PC-9 (cell line): ENCODE measurements around the gene TRIM43.
"Not testable (repeated sequence)": the region's sequence is repeated elsewhere in the genome, so short reads cannot be mapped to it uniquely, and the experiment has no call there.

Source experiments
- EZH2 ChIP-seq: fragments of 200-600 bp; sonication (generic); IDR thresholded peaks from 2 replicates; pipeline ENCODE4 v1.8.0; 2017; ENCODE audit warnings: antibody characterized with exemption, low read depth
- TF ChIP-seq, protein P1 (sequence below): fragments of 200-600 bp; sonication (generic); conservative IDR thresholded peaks from 2 replicates; pipeline ENCODE4 v1.6.1; 2017; ENCODE audit warnings: mixed run types, antibody characterized with exemption, mild to moderate bottlenecking, moderate library complexity

- TF ChIP-seq, protein P1, sequence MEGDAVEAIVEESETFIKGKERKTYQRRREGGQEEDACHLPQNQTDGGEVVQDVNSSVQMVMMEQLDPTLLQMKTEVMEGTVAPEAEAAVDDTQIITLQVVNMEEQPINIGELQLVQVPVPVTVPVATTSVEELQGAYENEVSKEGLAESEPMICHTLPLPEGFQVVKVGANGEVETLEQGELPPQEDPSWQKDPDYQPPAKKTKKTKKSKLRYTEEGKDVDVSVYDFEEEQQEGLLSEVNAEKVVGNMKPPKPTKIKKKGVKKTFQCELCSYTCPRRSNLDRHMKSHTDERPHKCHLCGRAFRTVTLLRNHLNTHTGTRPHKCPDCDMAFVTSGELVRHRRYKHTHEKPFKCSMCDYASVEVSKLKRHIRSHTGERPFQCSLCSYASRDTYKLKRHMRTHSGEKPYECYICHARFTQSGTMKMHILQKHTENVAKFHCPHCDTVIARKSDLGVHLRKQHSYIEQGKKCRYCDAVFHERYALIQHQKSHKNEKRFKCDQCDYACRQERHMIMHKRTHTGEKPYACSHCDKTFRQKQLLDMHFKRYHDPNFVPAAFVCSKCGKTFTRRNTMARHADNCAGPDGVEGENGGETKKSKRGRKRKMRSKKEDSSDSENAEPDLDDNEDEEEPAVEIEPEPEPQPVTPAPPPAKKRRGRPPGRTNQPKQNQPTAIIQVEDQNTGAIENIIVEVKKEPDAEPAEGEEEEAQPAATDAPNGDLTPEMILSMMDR, result not testable (repeated sequence)
- TF ChIP-seq EZH2, result not testable (repeated sequence)
These were observed 53.5 kb downstream of the TRIM43 start for GRCh38 chr2:95645312-95645711.
